HepG2 (cell line): ENCODE results near the gene TRPM5. TPM values are rescaled to one million over a fixed set of nuclear protein-coding genes. Genes with fewer than 3 reads are reported as not detected.

Source experiments
- BRD4 ChIP-seq: sonication (generic); formaldehyde crosslinking; IDR thresholded peaks from 2 replicates; pipeline ENCODE4 v1.4.0; 2020; ENCODE audit warnings: missing genetic modification reagents
- CCAR2 ChIP-seq: fragments of 200-400 bp; formaldehyde crosslinking; optimal IDR thresholded peaks from 2 replicates; pipeline ENCODE3; 2018; ENCODE audit warnings: low read depth, mild to moderate bottlenecking, low read length, moderate library complexity
- CEBPB ChIP-seq: IDR thresholded peaks from 2 replicates; pipeline ENCODE4 v1.6.1; 2011; ENCODE audit warnings: low read depth, low read length, improper control_type of control experiment, borderline replicate concordance
- CREB1 ChIP-seq, 2 experiments: fragments of 450-650 bp in 1 of 2; IDR thresholded peaks; 2 replicates each; pipeline ENCODE4 v1.6.1; 2016 to 2017; ENCODE audit warnings: control low read depth in 1 of 2, mild to moderate bottlenecking in 1 of 2, missing compliant biosample characterization in 1 of 2, missing genetic modification characterization in 1 of 2
- FOSL1 ChIP-seq: sonication (generic); formaldehyde crosslinking; IDR thresholded peaks from 2 replicates; pipeline ENCODE4 v1.9.0; 2021; ENCODE audit warnings: missing genetic modification reagents, borderline replicate concordance
- GABPB1 ChIP-seq: IDR thresholded peaks from 2 replicates; pipeline ENCODE4 v1.6.1; 2016; ENCODE audit warnings: mild to moderate bottlenecking, missing genetic modification reagents, moderate library complexity, missing compliant biosample characterization
- HNF4G ChIP-seq, 2 experiments: sonication (generic) in 1 of 2; formaldehyde crosslinking in 1 of 2; IDR thresholded peaks; 2 replicates each; pipeline versions ENCODE4 v1.4.0 to v1.6.1; 2011 to 2020; ENCODE audit warnings: borderline replicate concordance in 2 of 2, low read depth in 2 of 2, mild to moderate bottlenecking in 2 of 2, low read length in 1 of 2, missing genetic modification reagents in 1 of 2, moderate library complexity in 1 of 2
- ISL2 ChIP-seq: sonication (generic); formaldehyde crosslinking; IDR thresholded peaks from 2 replicates; pipeline ENCODE4 v1.5.0; 2020; ENCODE audit warnings: missing genetic modification reagents
- KDM5B ChIP-seq: sonication (generic); formaldehyde crosslinking; IDR thresholded peaks from 2 replicates; pipeline ENCODE4 v1.4.0; 2020; ENCODE audit warnings: missing genetic modification reagents, mild to moderate bottlenecking, borderline replicate concordance
- NCOR1 ChIP-seq: fragments of 200-600 bp; sonication (generic); IDR thresholded peaks from 2 replicates; pipeline ENCODE4 v1.7.0; 2017; ENCODE audit warnings: antibody characterized with exemption, low read length, borderline replicate concordance
- NR0B2 ChIP-seq: sonication (generic); formaldehyde crosslinking; IDR thresholded peaks from 2 replicates; pipeline ENCODE4 v1.4.0; 2020; ENCODE audit warnings: mild to moderate bottlenecking, missing genetic modification reagents
- PAWR ChIP-seq: sonication (generic); formaldehyde crosslinking; IDR thresholded peaks from 2 replicates; pipeline ENCODE4 v1.4.0; 2020; ENCODE audit warnings: missing genetic modification reagents, mild to moderate bottlenecking, borderline replicate concordance
- RBFOX2 ChIP-seq: fragments of 200-400 bp; formaldehyde crosslinking; IDR thresholded peaks from 2 replicates; pipeline ENCODE4 v1.6.1; 2017; ENCODE audit warnings: low read depth, mild to moderate bottlenecking, low read length
- RFX1 ChIP-seq: fragments of 450-650 bp; IDR thresholded peaks from 2 replicates; pipeline ENCODE4 v1.6.1; 2017
- SP140L ChIP-seq: sonication (generic); formaldehyde crosslinking; IDR thresholded peaks from 2 replicates; pipeline ENCODE4 v1.4.0; 2020; ENCODE audit warnings: missing genetic modification reagents, borderline replicate concordance
- TARDBP ChIP-seq: sonication (generic); formaldehyde crosslinking; IDR thresholded peaks from 2 replicates; pipeline ENCODE4 v1.8.0; 2022; ENCODE audit warnings: mild to moderate bottlenecking, missing genetic modification reagents
- TFDP1 ChIP-seq: IDR thresholded peaks from 2 replicates; pipeline ENCODE4 v1.6.1; 2016; ENCODE audit warnings: missing compliant biosample characterization, missing genetic modification reagents, borderline replicate concordance
- ZBTB4 ChIP-seq: sonication (generic); formaldehyde crosslinking; IDR thresholded peaks from 2 replicates; pipeline ENCODE4 v1.4.0; 2020; ENCODE audit warnings: missing genetic modification reagents, mild to moderate bottlenecking, borderline replicate concordance
- ZBTB7A ChIP-seq: sonication (generic); formaldehyde crosslinking; IDR thresholded peaks from 2 replicates; pipeline ENCODE4 v1.8.0; 2022; ENCODE audit warnings: mild to moderate bottlenecking, missing genetic modification reagents
- ZKSCAN8 ChIP-seq: IDR thresholded peaks from 2 replicates; pipeline ENCODE4 v1.6.1; 2016; ENCODE audit warnings: borderline replicate concordance, missing genetic modification reagents, missing compliant biosample characterization
- ZNF225 ChIP-seq: sonication (generic); formaldehyde crosslinking; IDR thresholded peaks from 2 replicates; pipeline ENCODE4 v1.4.0; 2020; ENCODE audit warnings: mild to moderate bottlenecking, missing genetic modification reagents
- ZNF672 ChIP-seq: sonication (generic); formaldehyde crosslinking; IDR thresholded peaks from 2 replicates; pipeline ENCODE4 v1.8.1; 2022; ENCODE audit warnings: missing genetic modification reagents
- ZNF782 ChIP-seq: sonication (generic); formaldehyde crosslinking; IDR thresholded peaks from 2 replicates; pipeline ENCODE4 v1.4.0; 2020; ENCODE audit warnings: missing genetic modification reagents, mild to moderate bottlenecking, borderline replicate concordance
- polyA plus RNA-seq, 8 experiments: library from polyadenylated mRNA; depleted of rRNA in 3 of 8; stranded (reverse) in 7 of 8; unstranded in 1 of 8; fragments of >200 nt; fragmentation: Illumina TruSeq in 4 of 8; extraction: Trizol in 4 of 8; gene quantifications; 2 replicates each; pipeline versions ENCODE4 v1.2.1 to v1.2.3, GENCODE V29; 2011 to 2016; ENCODE audit warnings: low read depth in 4 of 8, missing spikeins in 1 of 8, mixed read lengths in 1 of 8; ENCODE audit not compliant: insufficient read depth in 1 of 8
- total RNA-seq, 5 experiments: library from RNA; depleted of rRNA; stranded (reverse); fragments of >200 nt; fragmentation: Illumina TruSeq; extraction: Trizol; gene quantifications; 2 replicates each; pipeline ENCODE4 v1.2.3, GENCODE V29; 2016; ENCODE audit warnings: low read depth in 1 of 5

Gene TRPM5
- total and polyA plus RNA-seq, 2 of the 13 experiments (the other 11 are each of a cell fraction or from before 2014, with no cell fraction given): 0.12 TPM; not detected in 1

GRCh38 chr11:2409611-2410468 is 34.5 kb downstream of the TRPM5 start (continued):
- no peak; the same call in none of the 2 replicates for TF ChIP-seq ZBTB7A (CRISPR knock-in tag)
- TF ChIP-seq ZBTB4 (CRISPR knock-in tag): 0 out of 2 replicates have a peak, but pooled peaks have one; percentile 22
- TF ChIP-seq ISL2 (CRISPR knock-in tag): peak; percentile 64
- TF ChIP-seq ZKSCAN8 (CRISPR knock-in tag): no peak
- peak; percentile 45 for TF ChIP-seq RBFOX2
- TF ChIP-seq CREB1 (IDR thresholded peaks at IDR 0.05): no peak
- no peak for TF ChIP-seq CREB1 (CRISPR knock-in tag; IDR thresholded peaks at IDR 0.05)
- TF ChIP-seq TFDP1: no peak; the same call in 1 of the 2 replicates
- peak; percentile 64; the same call in 1 of the 2 replicates for TF ChIP-seq KDM5B
- no peak for TF ChIP-seq TARDBP (CRISPR knock-in tag)
- TF ChIP-seq PAWR (CRISPR knock-in tag): no peak
- no peak for TF ChIP-seq SP140L (CRISPR knock-in tag)
- no peak for TF ChIP-seq CEBPB
- TF ChIP-seq CCAR2: no peak
- TF ChIP-seq HNF4G (IDR thresholded peaks at IDR 0.05; ENCODE audit: borderline replicate concordance, low read depth, low read length): no peak
- no peak for TF ChIP-seq HNF4G (CRISPR knock-in tag; IDR thresholded peaks at IDR 0.05; ENCODE audit: borderline replicate concordance, low read depth)
- no peak for TF ChIP-seq BRD4 (CRISPR knock-in tag)
- TF ChIP-seq ZNF672 (CRISPR knock-in tag): no peak
- no peak for TF ChIP-seq ZNF225 (CRISPR knock-in tag)
- no peak for TF ChIP-seq RFX1
- no peak for TF ChIP-seq FOSL1
- peak; percentile 76 for TF ChIP-seq GABPB1 (CRISPR knock-in tag)
- TF ChIP-seq ZNF782 (CRISPR knock-in tag): no peak
- no peak for TF ChIP-seq NCOR1
- no peak for TF ChIP-seq NR0B2
